RWPE2 (cell line): ENCODE data around the gene RPL15.

Experiments used
- ATAC-seq: fragments of 200-7000 bp; cut with Tn5 transposase; 3 replicates; pipeline ENCODE4 v1.9.1; 2021; ENCODE audit warnings: low read depth
- DNase-seq: peaks from one replicate; pipeline ENCODE4 v3.0.0-alpha.2; 2020; ENCODE audit warnings: low spot score
- H3K27ac ChIP-seq: fragments of 450-650 bp; 2 replicates; pipeline ENCODE4 v1.5.1; 2017; ENCODE audit warnings: mild to moderate bottlenecking; ENCODE audit not compliant: poor library complexity, severe bottlenecking
- H3K27me3 ChIP-seq: fragments of 250-450 bp; sonication (Bioruptor Pico); 2 replicates; pipeline ENCODE4 v1.5.1; 2021; ENCODE audit warnings: mild to moderate bottlenecking, moderate library complexity; ENCODE audit not compliant: insufficient read depth, poor library complexity, severe bottlenecking
- H3K36me3 ChIP-seq: fragments of 250-450 bp; sonication (Bioruptor Pico); 2 replicates; pipeline ENCODE4 v1.5.1; 2020; ENCODE audit warnings: low read depth, mild to moderate bottlenecking, moderate library complexity
- H3K4me1 ChIP-seq: fragments of 250-450 bp; sonication (Bioruptor Pico); 2 replicates; pipeline ENCODE4 v1.5.1; 2021; ENCODE audit warnings: mild to moderate bottlenecking, moderate library complexity; ENCODE audit not compliant: insufficient read depth, poor library complexity, severe bottlenecking
- H3K4me3 ChIP-seq: fragments of 250-450 bp; sonication (Bioruptor Pico); 2 replicates; pipeline ENCODE4 v1.5.1; 2021; ENCODE audit warnings: mild to moderate bottlenecking, moderate library complexity; ENCODE audit not compliant: severe bottlenecking
- H3K9me3 ChIP-seq: fragments of 250-450 bp; sonication (Bioruptor Pico); 2 replicates; pipeline ENCODE4 v1.5.1; 2021; ENCODE audit warnings: mild to moderate bottlenecking, moderate library complexity; ENCODE audit not compliant: severe bottlenecking
- TF ChIP-seq, protein P1 (sequence below): fragments of 450-650 bp; IDR thresholded peaks from one replicate; pipeline ENCODE4 v1.5.1; 2017; ENCODE audit warnings: mild to moderate bottlenecking, moderate library complexity; ENCODE audit not compliant: poor library complexity, severe bottlenecking

The RPL15 gene

DNA sequence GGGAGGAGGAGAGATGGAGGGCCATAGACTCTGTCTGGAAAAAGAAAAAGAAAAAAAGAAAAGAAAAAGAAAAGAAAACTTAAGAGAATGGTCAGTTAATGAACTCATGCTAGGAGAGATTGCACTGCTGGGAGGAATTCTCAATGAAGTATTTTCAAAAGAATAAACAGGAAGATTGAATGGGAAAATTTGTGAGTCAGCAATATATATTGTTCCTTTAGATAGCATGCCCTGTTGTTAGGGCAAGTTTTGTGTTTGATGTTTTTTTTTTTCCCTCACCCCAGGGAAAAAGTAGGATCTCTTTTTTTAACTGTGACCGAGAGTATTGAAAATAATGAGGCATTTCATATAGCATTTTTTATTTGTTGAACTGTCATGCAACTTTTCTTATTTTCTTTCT is 20.4 kb downstream of the RPL15 start:
- H3K27me3 ChIP-seq: no peaks in the 10 kb centered on the region
- H3K4me3 ChIP-seq: no peak overlapping the region
- H3K36me3 ChIP-seq: no peaks in the 10 kb centered on the region
- no peaks in the 10 kb centered on the region for H3K9me3 ChIP-seq
- no peaks in the 10 kb centered on the region for H3K4me1 ChIP-seq
- no peak overlapping the region for H3K27ac ChIP-seq
- no peak for ATAC-seq
- TF ChIP-seq, protein P1, sequence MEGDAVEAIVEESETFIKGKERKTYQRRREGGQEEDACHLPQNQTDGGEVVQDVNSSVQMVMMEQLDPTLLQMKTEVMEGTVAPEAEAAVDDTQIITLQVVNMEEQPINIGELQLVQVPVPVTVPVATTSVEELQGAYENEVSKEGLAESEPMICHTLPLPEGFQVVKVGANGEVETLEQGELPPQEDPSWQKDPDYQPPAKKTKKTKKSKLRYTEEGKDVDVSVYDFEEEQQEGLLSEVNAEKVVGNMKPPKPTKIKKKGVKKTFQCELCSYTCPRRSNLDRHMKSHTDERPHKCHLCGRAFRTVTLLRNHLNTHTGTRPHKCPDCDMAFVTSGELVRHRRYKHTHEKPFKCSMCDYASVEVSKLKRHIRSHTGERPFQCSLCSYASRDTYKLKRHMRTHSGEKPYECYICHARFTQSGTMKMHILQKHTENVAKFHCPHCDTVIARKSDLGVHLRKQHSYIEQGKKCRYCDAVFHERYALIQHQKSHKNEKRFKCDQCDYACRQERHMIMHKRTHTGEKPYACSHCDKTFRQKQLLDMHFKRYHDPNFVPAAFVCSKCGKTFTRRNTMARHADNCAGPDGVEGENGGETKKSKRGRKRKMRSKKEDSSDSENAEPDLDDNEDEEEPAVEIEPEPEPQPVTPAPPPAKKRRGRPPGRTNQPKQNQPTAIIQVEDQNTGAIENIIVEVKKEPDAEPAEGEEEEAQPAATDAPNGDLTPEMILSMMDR: no peak
- DNase-seq: no peak

DNA sequence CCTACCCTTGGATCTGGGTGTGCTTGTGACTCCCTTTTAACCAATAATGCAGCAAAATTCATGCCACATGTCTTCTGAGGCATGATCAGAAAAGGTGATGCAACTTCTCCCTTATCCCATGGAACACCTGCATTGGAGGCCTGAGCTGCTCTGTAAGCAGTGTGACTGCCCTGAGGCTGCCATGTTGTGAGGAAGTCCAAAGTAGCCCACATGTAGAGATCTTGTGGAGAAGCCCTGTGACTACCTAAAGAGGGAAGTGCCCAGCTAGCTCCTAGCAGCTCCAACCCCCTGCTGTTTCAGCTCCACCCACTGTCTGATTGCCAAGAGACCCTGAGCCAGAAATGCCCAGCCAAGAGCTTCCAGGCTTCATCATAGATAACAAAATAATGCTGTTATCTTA is 21.8 kb downstream of the RPL15 start:
- H3K36me3 ChIP-seq: no peaks in the 10 kb centered on the region
- no peaks in the 10 kb centered on the region for H3K9me3 ChIP-seq
- no peaks in the 10 kb centered on the region for H3K4me1 ChIP-seq
- no peak overlapping the region for H3K27ac ChIP-seq
- H3K4me3 ChIP-seq: no peak overlapping the region
- no peak for ATAC-seq
- no peak for DNase-seq
- H3K27me3 ChIP-seq: no peaks in the 10 kb centered on the region
- TF ChIP-seq, protein P1: no peak

DNA sequence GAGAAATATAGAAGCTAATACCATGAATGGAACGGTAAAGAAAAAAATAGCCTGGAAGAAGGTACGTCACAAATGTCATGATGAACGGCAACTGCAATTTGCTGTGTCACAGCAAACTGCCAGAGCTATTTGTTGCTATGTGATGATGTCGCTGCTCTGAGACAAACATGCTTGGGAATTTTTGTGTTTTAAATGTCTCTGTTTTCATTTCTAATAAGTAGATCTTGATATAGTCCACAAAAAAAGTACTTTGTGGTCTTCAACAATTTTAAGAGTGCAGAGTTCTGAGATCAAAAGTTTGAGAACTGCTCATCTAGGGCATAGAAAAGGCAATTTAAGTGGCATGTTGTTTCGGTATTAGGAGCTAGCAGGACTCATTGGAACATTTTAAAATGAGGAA is 23.8 kb downstream of the RPL15 start:
- TF ChIP-seq, protein P1: no peak
- DNase-seq (no peak), ATAC-seq (no peak)
- H3K4me1 ChIP-seq: no peaks in the 10 kb centered on the region
- H3K4me3 ChIP-seq: no peak overlapping the region
- H3K27me3 ChIP-seq: no peaks in the 10 kb centered on the region
- no peaks in the 10 kb centered on the region for H3K9me3 ChIP-seq
- no peaks in the 10 kb centered on the region for H3K36me3 ChIP-seq
- no peak overlapping the region for H3K27ac ChIP-seq

DNA sequence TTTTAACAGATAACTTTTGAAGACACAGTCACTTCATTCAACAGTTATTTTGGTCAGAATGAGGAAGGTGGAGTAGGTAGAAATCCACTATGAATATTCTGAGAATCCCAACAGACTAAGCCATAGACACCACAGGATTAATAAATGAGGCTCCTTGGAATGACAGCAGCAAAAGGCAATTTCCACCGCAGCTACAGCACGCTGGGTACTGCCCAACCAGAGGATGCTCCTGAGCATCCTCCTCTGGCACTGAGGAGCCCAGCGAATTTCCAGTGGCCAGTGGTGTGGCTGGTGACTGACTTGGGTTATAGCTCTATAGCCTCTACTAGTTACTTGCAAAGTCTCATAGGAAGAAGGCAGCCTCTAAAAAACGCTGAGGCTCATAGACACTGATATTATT is 24.5 kb downstream of the RPL15 start:
- Histone ChIP-seq H3K4me1 (no peaks in the 10 kb centered on the region), H3K9me3 (no peaks in the 10 kb centered on the region), H3K27ac (no peak overlapping the region), H3K4me3 (no peak overlapping the region), H3K36me3 (no peaks in the 10 kb centered on the region), H3K27me3 (no peaks in the 10 kb centered on the region)
- TF ChIP-seq, protein P1: no peak
- ATAC-seq (no peak), DNase-seq (no peak)

DNA sequence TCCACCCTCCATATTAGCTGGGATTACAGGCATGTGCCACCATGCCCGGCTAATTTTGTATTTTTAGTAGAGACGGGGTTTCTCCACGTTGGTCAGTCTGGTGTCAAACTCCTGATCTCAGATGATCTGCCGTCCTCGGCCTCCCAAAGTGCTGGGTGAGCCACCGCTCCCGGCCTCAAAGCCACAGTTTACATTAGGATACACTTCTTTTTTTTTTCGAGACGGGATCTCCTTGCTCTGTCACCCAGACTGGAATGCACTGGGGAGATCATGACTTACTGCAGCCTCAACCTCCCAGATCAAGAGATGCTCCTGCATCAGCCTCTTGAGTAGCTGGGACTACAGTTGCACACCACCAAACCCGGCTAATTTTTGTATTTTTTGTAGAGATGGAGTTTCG is 25.6 kb downstream of the RPL15 start:
- no peaks in the 10 kb centered on the region for H3K27me3 ChIP-seq
- no peak for ATAC-seq
- no peaks in the 10 kb centered on the region for H3K36me3 ChIP-seq
- TF ChIP-seq, protein P1: no peak
- DNase-seq: no peak
- no peak overlapping the region for H3K4me3 ChIP-seq
- H3K9me3 ChIP-seq: no peaks in the 10 kb centered on the region
- H3K27ac ChIP-seq: no peak overlapping the region
- H3K4me1 ChIP-seq: peaks cover 10% of the 10 kb centered on the region
